ENCODE results near the gene PSMD4. TPM values are rescaled to one million over a fixed set of nuclear protein-coding genes. Genes with fewer than 3 reads are reported as not detected.

PSMD4 gene
- polyA plus RNA-seq, 3 donors = 232 to 266 (median 252) TPM

- Mint-ChIP-seq H3K36me3 (peaks cover 64 to 84% of the 10 kb centered on the region in 2 donors), H3K4me3 (no peak overlapping the region), H3K4me1 (peaks cover 29% of the 10 kb centered on the region), H3K27ac (no peak overlapping the region), H3K9me3 (peaks cover 0 to 2% (median 0%) of the 10 kb centered on the region in 7 donors), H3K27me3 (ENCODE audit: low read depth in 3 of 3) (peaks cover 0 to 1% (median 0%) of the 10 kb centered on the region in 3 donors)
- Histone ChIP-seq H3K4me1 (ENCODE audit: control insufficient read depth in 1 of 2, insufficient read depth in 2 of 2, low read length in 2 of 2) (peaks cover 22 to 30% of the 10 kb centered on the region in 2 donors), H3K9ac (ENCODE audit: insufficient read depth, low read length, poor library complexity, severe bottlenecking) (no peak overlapping the region), H3K4me3 (replicated peaks in 1 of 3; ENCODE audit: low read depth in 2 of 3, low read length in 3 of 3) (no peak overlapping the region), H3K36me3 (replicated peaks in 1 of 2; ENCODE audit: control insufficient read depth in 1 of 2, insufficient read depth in 2 of 2, low read length in 2 of 2) (peaks cover 75 to 81% of the 10 kb centered on the region in 2 donors), H2AFZ (ENCODE audit: insufficient read depth, low read depth, low read length, poor library complexity, severe bottlenecking) (no peak overlapping the region), H3K27ac (ENCODE audit: low read depth in 1 of 2, low read length in 2 of 2) (no peak overlapping the region), H4K20me1 (ENCODE audit: insufficient read depth, low read length) (peaks cover 93% of the 10 kb centered on the region), H3K4me2 (replicated peaks; ENCODE audit: extremely low read depth, low read length, poor library complexity, severe bottlenecking) (no peak overlapping the region), H3K79me2 (ENCODE audit: insufficient read depth, low read length) (peaks cover 68% of the 10 kb centered on the region), H3K9me3 (replicated peaks in 1 of 2; ENCODE audit: control insufficient read depth in 1 of 2, insufficient read depth in 1 of 2, low read length in 2 of 2) (no peaks in the 10 kb centered on the region), H3K27me3 (ENCODE audit: control insufficient read depth in 2 of 2, insufficient read depth in 2 of 2, low read length in 2 of 2) (no peaks in the 10 kb centered on the region)
- no peak for DNase-seq
- no peak for TF ChIP-seq CTCF (IDR thresholded peaks at IDR 0.05)
- intact Hi-C loops (cut with micrococcal nuclease) = loop anchor here in 1 of 2 donors (10.0 kb wide), 1 partner anchor 177 kb away; no protein-coding TSS in a partner anchor
- 98% methylated on average over 21 of the region's 22 CpGs for WGBS (ENCODE audit: insufficient coverage)
Observed at GRCh38 chr1:151287767-151288500, 33.4 kb downstream of the PSMD4 start.

GRCh38 chr1:151288502-151288901, 34.0 kb downstream of the PSMD4 start:
- intact Hi-C loops (cut with micrococcal nuclease) = loop anchor here in 1 of 2 donors (10.0 kb wide), 1 partner anchor 176 kb away; no protein-coding TSS in a partner anchor
- Mint-ChIP-seq H3K4me1 (peaks cover 24% of the 10 kb centered on the region), H3K27me3 (ENCODE audit: low read depth in 3 of 3) (peaks cover 0 to 1% (median 0%) of the 10 kb centered on the region in 3 donors), H3K4me3 (no peak overlapping the region), H3K9me3 (peaks cover 0 to 2% (median 0%) of the 10 kb centered on the region in 7 donors), H3K36me3 (peaks cover 69 to 90% of the 10 kb centered on the region in 2 donors), H3K27ac (peak overlapping the region in 1 of 7 donors; percentile 76)
- Histone ChIP-seq H3K36me3 (replicated peaks in 1 of 2; ENCODE audit: control insufficient read depth in 1 of 2, insufficient read depth in 2 of 2, low read length in 2 of 2) (peaks cover 81 to 87% of the 10 kb centered on the region in 2 donors), H3K27me3 (ENCODE audit: control insufficient read depth in 2 of 2, insufficient read depth in 2 of 2, low read length in 2 of 2) (no peaks in the 10 kb centered on the region), H4K20me1 (ENCODE audit: insufficient read depth, low read length) (peaks cover 97% of the 10 kb centered on the region), H3K79me2 (ENCODE audit: insufficient read depth, low read length) (peaks cover 62% of the 10 kb centered on the region), H2AFZ (ENCODE audit: insufficient read depth, low read depth, low read length, poor library complexity, severe bottlenecking) (no peak overlapping the region), H3K9me3 (replicated peaks in 1 of 2; ENCODE audit: control insufficient read depth in 1 of 2, insufficient read depth in 1 of 2, low read length in 2 of 2) (no peaks in the 10 kb centered on the region), H3K27ac (ENCODE audit: low read depth in 1 of 2, low read length in 2 of 2) (no peak overlapping the region), H3K4me3 (replicated peaks in 1 of 3; ENCODE audit: low read depth in 2 of 3, low read length in 3 of 3) (no peak overlapping the region), H3K4me1 (ENCODE audit: control insufficient read depth in 1 of 2, insufficient read depth in 2 of 2, low read length in 2 of 2) (peaks cover 16 to 25% of the 10 kb centered on the region in 2 donors), H3K9ac (ENCODE audit: insufficient read depth, low read length, poor library complexity, severe bottlenecking) (no peak overlapping the region), H3K4me2 (replicated peaks; ENCODE audit: extremely low read depth, low read length, poor library complexity, severe bottlenecking) (no peak overlapping the region)
- TF ChIP-seq CTCF (IDR thresholded peaks at IDR 0.05) = no peak
- no peak for DNase-seq
- 95% methylated on average over 14 of the region's 14 CpGs for WGBS (ENCODE audit: insufficient coverage)
